Upper lobe of right lung (tissue), 1 donor: ENCODE measurements around the gene GGT6. TPM values are rescaled to one million over a fixed set of nuclear protein-coding genes. Genes with fewer than 3 reads are reported as not detected.

Source experiments
- ATAC-seq: fragments of 200-7000 bp; cut with Tn5 transposase; one replicate; pipeline ENCODE4 v1.9.1; 2020; ENCODE audit warnings: mild to moderate bottlenecking, moderate library complexity
- DNase-seq: peaks from one replicate; pipeline ENCODE4 v3.0.0-alpha.2; 2020
- H3K27ac ChIP-seq: fragments of 200-600 bp; one replicate; pipeline ENCODE4 v1.8.0; 2022
- H3K27me3 ChIP-seq: fragments of 200-600 bp; one replicate; pipeline ENCODE4 v1.8.0; 2022; ENCODE audit warnings: mild to moderate bottlenecking
- H3K36me3 ChIP-seq: fragments of 200-600 bp; one replicate; pipeline ENCODE4 v1.8.0; 2022
- H3K4me1 ChIP-seq: fragments of 200-600 bp; one replicate; pipeline ENCODE4 v1.8.0; 2022
- H3K4me3 ChIP-seq: fragments of 200-600 bp; one replicate; pipeline ENCODE4 v1.8.0; 2022; ENCODE audit warnings: mild to moderate bottlenecking
- H3K9me3 ChIP-seq: fragments of 200-600 bp; one replicate; pipeline ENCODE4 v1.8.0; 2022
- CTCF ChIP-seq: fragments of 200-600 bp; IDR thresholded peaks from one replicate; pipeline ENCODE4 v1.8.0; 2022; ENCODE audit warnings: antibody characterized with exemption
- intact Hi-C: fragments of 100-400 bp; cut with DNase I; formaldehyde crosslinking; loops from one replicate; pipeline ENCODE4 v1.11.0; 2022
- total RNA-seq: library from RNA; stranded (reverse); fragmentation: NEBNext Ultra II Directional; extraction: Animal tissue kit (Norgen Biotek cat#: 25700); gene quantifications from one replicate; pipeline ENCODE4 v1.2.1, GENCODE V29; 2021
- donor health status: DM: no; HTN: yes; CAD: no; lungs with severe emphysema.

Gene GGT6
- total RNA-seq, 1 donor from 2014 or later: 5.6 TPM

- H3K27me3 ChIP-seq: no peaks in the 10 kb centered on the region
- no peak for ATAC-seq
- peak overlapping the region; percentile 68 for H3K27ac ChIP-seq
- no peak for TF ChIP-seq CTCF
- H3K4me1 ChIP-seq: peaks cover 19% of the 10 kb centered on the region
- no peak for DNase-seq
- no peaks in the 10 kb centered on the region for H3K9me3 ChIP-seq
- no peaks in the 10 kb centered on the region for H3K36me3 ChIP-seq
- H3K4me3 ChIP-seq: no peak overlapping the region
- intact Hi-C loops: no loop called here
Observed at GRCh38 chr17:4529533-4530152, 30.7 kb downstream of the GGT6 start.

- H3K27me3 ChIP-seq: no peaks in the 10 kb centered on the region
- DNase-seq (no peak), ATAC-seq (no peak)
- no peaks in the 10 kb centered on the region for H3K36me3 ChIP-seq
- intact Hi-C loops: no loop called here
- no peak for TF ChIP-seq CTCF
- H3K27ac ChIP-seq: peak overlapping the region; percentile 24
- H3K9me3 ChIP-seq: no peaks in the 10 kb centered on the region
- H3K4me3 ChIP-seq: no peak overlapping the region
- peaks cover 24% of the 10 kb centered on the region for H3K4me1 ChIP-seq
Observed at GRCh38 chr17:4527566-4528125, 32.7 kb downstream of the GGT6 start.

- H3K4me1 ChIP-seq: peaks cover 21% of the 10 kb centered on the region
- ATAC-seq (no peak), DNase-seq (no peak)
- H3K27me3 ChIP-seq: no peaks in the 10 kb centered on the region
- no peaks in the 10 kb centered on the region for H3K9me3 ChIP-seq
- no peak overlapping the region for H3K4me3 ChIP-seq
- no peak overlapping the region for H3K27ac ChIP-seq
- intact Hi-C loops: no loop called here
- no peak for TF ChIP-seq CTCF
- H3K36me3 ChIP-seq: no peaks in the 10 kb centered on the region
Observed at GRCh38 chr17:4527134-4527533, 33.2 kb downstream of the GGT6 start.

GRCh38 chr17:4525691-4526397 is 34.5 kb downstream of the GGT6 start:
- H3K36me3 ChIP-seq: no peaks in the 10 kb centered on the region
- no peaks in the 10 kb centered on the region for H3K9me3 ChIP-seq
- no peak overlapping the region for H3K27ac ChIP-seq
- no peak for TF ChIP-seq CTCF
- intact Hi-C loops: no loop called here
- H3K27me3 ChIP-seq: no peaks in the 10 kb centered on the region
- peaks cover 21% of the 10 kb centered on the region for H3K4me1 ChIP-seq
- no peak for DNase-seq
- no peak overlapping the region for H3K4me3 ChIP-seq
- ATAC-seq: no peak

GRCh38 chr17:4523946-4524345 is 36.4 kb downstream of the GGT6 start:
- no peak overlapping the region for H3K27ac ChIP-seq
- no peak overlapping the region for H3K4me3 ChIP-seq
- intact Hi-C loops: no loop called here
- H3K36me3 ChIP-seq: no peaks in the 10 kb centered on the region
- H3K9me3 ChIP-seq: no peaks in the 10 kb centered on the region
- H3K4me1 ChIP-seq: peaks cover 35% of the 10 kb centered on the region
- no peak for TF ChIP-seq CTCF
- ATAC-seq: no peak
- DNase-seq: no peak
- no peaks in the 10 kb centered on the region for H3K27me3 ChIP-seq
